Stomach (tissue), 4 donors: Measurements from ENCODE around the gene KCTD5.
"Not testable (repeated sequence)": the region's sequence is repeated elsewhere in the genome, so short reads cannot be mapped to it uniquely, and the experiment has no call there.

Source experiments
- EP300 ChIP-seq: sonication (generic); formaldehyde crosslinking; IDR thresholded peaks from one replicate; pipeline ENCODE4 v1.6.1; 2017; ENCODE audit warnings: antibody characterized with exemption
- POLR2AphosphoS5 ChIP-seq, 3 donors: sonication (generic); formaldehyde crosslinking; IDR thresholded peaks; one replicate each; pipeline ENCODE4 v1.6.1; 2016; ENCODE audit warnings: antibody characterized with exemption in 3 of 3

DNA sequence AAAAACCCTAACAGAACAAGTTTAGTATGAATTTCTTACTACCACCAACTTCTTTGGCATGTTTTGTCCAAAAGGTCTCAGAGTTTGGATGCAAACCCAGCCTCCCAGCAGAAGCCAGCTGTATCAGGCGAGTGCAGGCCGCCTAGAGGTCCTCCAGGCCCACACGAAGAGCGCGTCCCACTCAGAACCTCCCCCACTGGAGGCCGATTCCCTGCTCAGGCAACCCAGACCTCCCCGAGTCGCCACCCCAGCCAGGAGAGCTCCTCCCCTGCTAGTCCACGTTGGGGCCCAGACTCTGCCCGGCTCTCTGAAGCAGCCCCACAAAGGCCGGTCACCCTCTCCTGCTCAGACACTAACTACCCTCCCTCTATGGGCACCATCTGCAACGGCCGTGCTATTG, 28.4 kb upstream of the KCTD5 start:
- TF ChIP-seq POLR2AphosphoS5 (IDR thresholded peaks at IDR 0.05); EP300: not testable (repeated sequence)
